Peyer's patch (tissue), 4 donors: Measurements from ENCODE around the gene FAM219A. TPM values are rescaled to one million over a fixed set of nuclear protein-coding genes. Genes with fewer than 3 reads are reported as not detected.

Source experiments
- DNase-seq, 3 donors: peaks; one replicate each; pipeline ENCODE4 v3.0.0-alpha.2; 2017 to 2019
- H3K27ac ChIP-seq, 4 donors: fragments of 200-600 bp; sonication (generic); one replicate each; pipeline ENCODE4 v1.5.1; 2016 to 2019
- H3K27me3 ChIP-seq, 2 donors: fragments of 200-600 bp; sonication (generic); one replicate each; pipeline ENCODE4 v1.5.1; 2019
- H3K36me3 ChIP-seq, 3 donors: fragments of 200-600 bp; sonication (generic); one replicate each; pipeline ENCODE4 v1.5.1; 2016 to 2019
- H3K4me1 ChIP-seq, 4 donors: fragments of 200-600 bp; sonication (generic); one replicate each; pipeline ENCODE4 v1.5.1; 2016 to 2019
- H3K4me3 ChIP-seq, 4 donors: fragments of 200-600 bp; sonication (generic); 1 replicate in 3 of 4; 2 replicates in 1 of 4; pipeline ENCODE4 v1.5.1; 2016 to 2019; ENCODE audit warnings: mild to moderate bottlenecking in 1 of 4
- H3K9me3 ChIP-seq, 4 donors: fragments of 200-600 bp; sonication (generic); one replicate each; pipeline ENCODE4 v1.5.1; 2016 to 2019; ENCODE audit warnings: mild to moderate bottlenecking in 1 of 4
- POLR2A ChIP-seq, 2 donors: fragments of 450-650 bp; IDR thresholded peaks; one replicate each; pipeline ENCODE4 v1.5.1; 2017; ENCODE audit warnings: antibody characterized with exemption in 2 of 2, mild to moderate bottlenecking in 2 of 2, moderate library complexity in 2 of 2
- total RNA-seq, 4 donors: library from RNA; depleted of rRNA; stranded (reverse); fragments of >200 nt; gene quantifications; one replicate each; pipeline ENCODE4 v1.1.0, GENCODE V29; 2016
- TF ChIP-seq, protein P1 (sequence below), 6 experiments: fragments of 450-650 bp in 4 of 6; fragments of 200-600 bp in 2 of 6; sonication (generic) in 1 of 6; IDR thresholded peaks; one replicate each; pipeline ENCODE4 v1.5.1; 2017 to 2019; ENCODE audit warnings: antibody characterized with exemption in 6 of 6, mild to moderate bottlenecking in 3 of 6, moderate library complexity in 1 of 6

The FAM219A gene
- total RNA-seq, 4 donors from 2014 or later = 6.0 to 13.2 (median 9.5) TPM

DNA sequence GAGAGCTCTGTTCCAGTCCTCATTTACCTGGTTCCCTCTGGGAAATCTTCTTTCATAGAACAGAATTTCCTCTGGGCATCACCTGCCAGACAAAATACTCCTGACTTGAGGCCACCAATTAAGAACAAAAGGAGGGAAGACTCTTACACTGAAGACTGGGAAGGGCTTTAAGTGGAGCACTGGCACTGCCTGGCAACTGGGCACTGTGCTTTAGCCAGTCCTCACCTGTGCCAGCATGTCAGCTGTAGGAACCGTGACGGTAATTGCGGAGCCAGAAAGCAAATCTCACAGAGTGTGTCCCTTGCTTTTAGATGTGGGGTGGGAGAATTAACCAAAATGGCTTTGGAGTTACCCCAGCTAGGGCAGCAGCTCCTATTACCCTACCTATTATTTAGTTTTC is 40.6 kb downstream of the FAM219A start:
- H3K36me3 ChIP-seq = no peaks in the 10 kb centered on the region
- TF ChIP-seq, protein P1, sequence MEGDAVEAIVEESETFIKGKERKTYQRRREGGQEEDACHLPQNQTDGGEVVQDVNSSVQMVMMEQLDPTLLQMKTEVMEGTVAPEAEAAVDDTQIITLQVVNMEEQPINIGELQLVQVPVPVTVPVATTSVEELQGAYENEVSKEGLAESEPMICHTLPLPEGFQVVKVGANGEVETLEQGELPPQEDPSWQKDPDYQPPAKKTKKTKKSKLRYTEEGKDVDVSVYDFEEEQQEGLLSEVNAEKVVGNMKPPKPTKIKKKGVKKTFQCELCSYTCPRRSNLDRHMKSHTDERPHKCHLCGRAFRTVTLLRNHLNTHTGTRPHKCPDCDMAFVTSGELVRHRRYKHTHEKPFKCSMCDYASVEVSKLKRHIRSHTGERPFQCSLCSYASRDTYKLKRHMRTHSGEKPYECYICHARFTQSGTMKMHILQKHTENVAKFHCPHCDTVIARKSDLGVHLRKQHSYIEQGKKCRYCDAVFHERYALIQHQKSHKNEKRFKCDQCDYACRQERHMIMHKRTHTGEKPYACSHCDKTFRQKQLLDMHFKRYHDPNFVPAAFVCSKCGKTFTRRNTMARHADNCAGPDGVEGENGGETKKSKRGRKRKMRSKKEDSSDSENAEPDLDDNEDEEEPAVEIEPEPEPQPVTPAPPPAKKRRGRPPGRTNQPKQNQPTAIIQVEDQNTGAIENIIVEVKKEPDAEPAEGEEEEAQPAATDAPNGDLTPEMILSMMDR (IDR thresholded peaks at IDR 0.05) = no peak
- TF ChIP-seq POLR2A (IDR thresholded peaks at IDR 0.05) = no peak
- no peak overlapping the region for H3K4me3 ChIP-seq
- H3K27ac ChIP-seq = no peak overlapping the region
- no peaks in the 10 kb centered on the region for H3K4me1 ChIP-seq
- H3K27me3 ChIP-seq = no peaks in the 10 kb centered on the region
- no peaks in the 10 kb centered on the region for H3K9me3 ChIP-seq
- DNase-seq = no peak

DNA sequence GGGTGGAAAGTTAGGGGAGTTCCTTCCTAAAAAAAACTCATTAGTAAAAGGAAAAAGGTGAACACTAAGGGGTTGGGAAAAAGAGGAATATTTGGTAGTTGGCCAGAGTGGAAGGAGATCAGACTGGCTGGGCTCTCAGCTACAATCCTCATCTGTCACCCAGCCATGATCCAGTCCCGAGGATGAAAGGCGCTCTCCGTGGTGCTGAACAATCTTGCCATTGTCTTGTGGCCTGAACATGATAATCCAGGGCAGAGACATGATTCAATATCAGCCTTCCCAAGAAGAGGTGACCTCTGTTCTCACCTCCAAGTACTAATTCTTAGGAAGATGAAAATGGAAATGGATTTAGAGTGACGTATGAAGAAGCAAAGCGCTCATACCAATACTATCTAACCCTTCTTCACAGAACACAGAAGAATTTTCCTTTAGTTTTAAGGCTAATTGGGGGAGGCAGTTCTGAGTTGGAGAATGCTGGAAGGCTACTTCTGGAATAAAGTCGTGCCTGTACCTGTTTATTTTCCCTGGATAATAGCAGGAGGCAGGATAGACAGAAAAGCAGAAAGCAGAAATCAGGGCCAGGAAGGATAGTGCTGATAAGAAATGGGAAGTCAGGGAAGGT is 45.0 kb downstream of the FAM219A start:
- Histone ChIP-seq H3K4me3 (no peak overlapping the region), H3K9me3 (no peaks in the 10 kb centered on the region), H3K27me3 (no peaks in the 10 kb centered on the region), H3K4me1 (no peaks in the 10 kb centered on the region), H3K36me3 (no peaks in the 10 kb centered on the region), H3K27ac (no peak overlapping the region)
- no peak for TF ChIP-seq POLR2A (IDR thresholded peaks at IDR 0.05)
- TF ChIP-seq, protein P1 (IDR thresholded peaks at IDR 0.05) = no peak
- no peak for DNase-seq

DNA sequence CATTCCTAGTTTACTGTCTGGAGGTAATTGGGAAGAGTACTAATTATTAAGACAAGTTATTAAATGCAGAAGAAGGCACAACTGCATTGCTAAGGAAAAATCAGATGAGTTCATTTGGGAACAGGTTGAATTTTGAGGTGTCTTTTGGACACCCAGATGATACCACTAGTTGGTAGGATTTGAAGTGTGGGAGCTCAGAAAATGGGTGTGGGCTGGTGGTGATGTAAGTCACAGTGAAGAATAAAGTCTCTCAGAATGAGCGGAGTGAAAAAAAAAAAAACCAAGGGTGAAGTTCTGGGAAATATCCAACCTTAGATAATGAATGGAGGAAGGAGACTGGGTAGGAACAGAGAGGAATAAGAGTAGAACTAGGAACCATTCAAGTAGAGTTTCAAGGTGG is 46.0 kb downstream of the FAM219A start:
- Histone ChIP-seq H3K27me3 (no peaks in the 10 kb centered on the region), H3K9me3 (no peaks in the 10 kb centered on the region), H3K36me3 (no peaks in the 10 kb centered on the region), H3K27ac (no peak overlapping the region), H3K4me1 (no peaks in the 10 kb centered on the region), H3K4me3 (no peak overlapping the region)
- TF ChIP-seq POLR2A (IDR thresholded peaks at IDR 0.05) = no peak
- TF ChIP-seq, protein P1 (IDR thresholded peaks at IDR 0.05) = no peak
- no peak for DNase-seq

DNA sequence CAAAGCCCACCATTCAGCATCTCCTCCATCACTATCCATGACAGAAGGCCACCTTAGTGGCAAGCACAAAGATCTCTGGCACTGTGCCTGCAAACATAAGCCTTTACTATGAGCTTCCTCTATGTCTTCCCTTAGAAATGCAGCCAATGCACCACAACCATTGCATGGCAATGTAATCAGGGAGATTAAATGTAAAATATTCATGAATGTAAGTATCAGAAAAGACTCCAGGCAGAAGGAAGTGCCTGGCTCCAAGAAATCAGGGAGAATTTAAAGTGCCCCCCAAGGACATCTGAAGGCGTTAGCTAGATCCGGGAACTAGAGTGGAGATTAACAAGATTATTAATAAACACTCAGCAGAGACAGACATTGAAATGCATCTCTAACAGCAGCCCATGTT is 49.2 kb downstream of the FAM219A start:
- Histone ChIP-seq H3K4me3 (no peak overlapping the region), H3K9me3 (no peaks in the 10 kb centered on the region), H3K27ac (no peak overlapping the region), H3K4me1 (no peaks in the 10 kb centered on the region), H3K36me3 (no peaks in the 10 kb centered on the region), H3K27me3 (no peaks in the 10 kb centered on the region)
- TF ChIP-seq, protein P1 (IDR thresholded peaks at IDR 0.05) = no peak
- TF ChIP-seq POLR2A (IDR thresholded peaks at IDR 0.05) = no peak
- DNase-seq = no peak

DNA sequence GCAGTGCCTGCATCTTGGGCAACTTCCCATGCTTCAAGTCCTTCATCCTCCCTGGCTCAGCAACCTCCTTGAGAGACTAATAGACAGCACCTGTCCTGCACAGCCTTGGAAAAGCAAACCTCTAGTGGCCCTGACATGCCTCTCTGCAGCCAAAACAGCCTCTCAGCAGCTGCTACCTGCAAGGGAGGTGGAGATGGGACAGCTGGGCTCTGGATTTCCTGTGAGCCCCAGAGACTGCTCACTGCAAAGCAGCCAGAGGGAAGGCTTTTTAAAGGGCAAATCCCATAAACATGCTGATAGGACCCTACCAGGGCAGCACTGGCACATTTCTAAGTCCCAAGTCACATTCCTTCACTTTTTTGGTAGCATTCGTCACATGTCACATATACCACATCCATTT is 50.2 kb downstream of the FAM219A start:
- no peak overlapping the region for H3K27ac ChIP-seq
- no peaks in the 10 kb centered on the region for H3K4me1 ChIP-seq
- H3K27me3 ChIP-seq = no peaks in the 10 kb centered on the region
- H3K4me3 ChIP-seq = no peak overlapping the region
- no peaks in the 10 kb centered on the region for H3K9me3 ChIP-seq
- H3K36me3 ChIP-seq = no peaks in the 10 kb centered on the region
- TF ChIP-seq, protein P1 (IDR thresholded peaks at IDR 0.05) = no peak
- no peak for DNase-seq

DNA sequence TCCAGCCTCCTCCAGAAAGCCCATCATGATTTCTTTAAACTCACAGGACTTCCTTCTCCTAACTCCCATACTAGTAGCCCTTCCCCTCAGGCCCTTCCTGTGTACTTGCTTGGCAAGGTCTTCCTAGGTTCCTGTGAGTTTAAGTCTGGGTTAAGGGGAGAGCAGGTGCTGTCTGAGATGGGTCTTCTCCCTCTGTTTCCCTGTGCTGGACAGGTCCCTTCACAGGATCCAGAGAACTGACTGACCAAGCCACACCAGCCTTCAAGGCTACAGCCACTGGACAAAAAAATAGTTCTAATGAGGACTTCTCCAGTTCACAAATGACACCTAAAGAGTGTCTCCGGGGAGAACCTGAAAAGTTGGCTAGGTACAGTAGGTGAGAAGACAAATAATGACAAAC is 52.2 kb downstream of the FAM219A start:
- H3K36me3 ChIP-seq = peaks cover 0 to 7% (median 0%) of the 10 kb centered on the region in 3 donors
- H3K9me3 ChIP-seq = no peaks in the 10 kb centered on the region
- H3K27ac ChIP-seq = no peak overlapping the region
- H3K4me1 ChIP-seq = no peaks in the 10 kb centered on the region
- no peaks in the 10 kb centered on the region for H3K27me3 ChIP-seq
- TF ChIP-seq POLR2A (IDR thresholded peaks at IDR 0.05) = no peak
- TF ChIP-seq, protein P1 (IDR thresholded peaks at IDR 0.05) = no peak
- no peak for DNase-seq
- no peak overlapping the region for H3K4me3 ChIP-seq
